ENCODE data around the gene CCDC40.

CCDC40 gene

DNA sequence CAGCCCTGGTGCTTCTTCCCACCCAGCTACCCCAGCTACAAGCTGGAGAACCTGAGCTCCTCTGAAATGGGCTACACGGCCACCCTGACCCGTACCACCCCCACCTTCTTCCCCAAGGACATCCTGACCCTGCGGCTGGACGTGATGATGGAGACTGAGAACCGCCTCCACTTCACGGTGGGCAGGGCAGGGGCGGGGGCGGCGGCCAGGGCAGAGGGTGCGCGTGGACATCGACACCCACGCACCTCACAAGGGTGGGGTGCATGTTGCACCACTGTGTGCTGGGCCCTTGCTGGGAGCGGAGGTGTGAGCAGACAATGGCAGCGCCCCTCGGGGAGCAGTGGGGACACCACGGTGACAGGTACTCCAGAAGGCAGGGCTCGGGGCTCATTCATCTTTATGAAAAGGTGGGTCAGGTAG lies 68.5 kb downstream of the CCDC40 start:
- TF ChIP-seq, protein P1, sequence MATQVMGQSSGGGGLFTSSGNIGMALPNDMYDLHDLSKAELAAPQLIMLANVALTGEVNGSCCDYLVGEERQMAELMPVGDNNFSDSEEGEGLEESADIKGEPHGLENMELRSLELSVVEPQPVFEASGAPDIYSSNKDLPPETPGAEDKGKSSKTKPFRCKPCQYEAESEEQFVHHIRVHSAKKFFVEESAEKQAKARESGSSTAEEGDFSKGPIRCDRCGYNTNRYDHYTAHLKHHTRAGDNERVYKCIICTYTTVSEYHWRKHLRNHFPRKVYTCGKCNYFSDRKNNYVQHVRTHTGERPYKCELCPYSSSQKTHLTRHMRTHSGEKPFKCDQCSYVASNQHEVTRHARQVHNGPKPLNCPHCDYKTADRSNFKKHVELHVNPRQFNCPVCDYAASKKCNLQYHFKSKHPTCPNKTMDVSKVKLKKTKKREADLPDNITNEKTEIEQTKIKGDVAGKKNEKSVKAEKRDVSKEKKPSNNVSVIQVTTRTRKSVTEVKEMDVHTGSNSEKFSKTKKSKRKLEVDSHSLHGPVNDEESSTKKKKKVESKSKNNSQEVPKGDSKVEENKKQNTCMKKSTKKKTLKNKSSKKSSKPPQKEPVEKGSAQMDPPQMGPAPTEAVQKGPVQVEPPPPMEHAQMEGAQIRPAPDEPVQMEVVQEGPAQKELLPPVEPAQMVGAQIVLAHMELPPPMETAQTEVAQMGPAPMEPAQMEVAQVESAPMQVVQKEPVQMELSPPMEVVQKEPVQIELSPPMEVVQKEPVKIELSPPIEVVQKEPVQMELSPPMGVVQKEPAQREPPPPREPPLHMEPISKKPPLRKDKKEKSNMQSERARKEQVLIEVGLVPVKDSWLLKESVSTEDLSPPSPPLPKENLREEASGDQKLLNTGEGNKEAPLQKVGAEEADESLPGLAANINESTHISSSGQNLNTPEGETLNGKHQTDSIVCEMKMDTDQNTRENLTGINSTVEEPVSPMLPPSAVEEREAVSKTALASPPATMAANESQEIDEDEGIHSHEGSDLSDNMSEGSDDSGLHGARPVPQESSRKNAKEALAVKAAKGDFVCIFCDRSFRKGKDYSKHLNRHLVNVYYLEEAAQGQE (IDR thresholded peaks at IDR 0.05; ENCODE audit: low read depth): no peak
- TF ChIP-seq ZBTB7A (IDR thresholded peaks at IDR 0.05; ENCODE audit: low read depth) (no peak), CREB1 (IDR thresholded peaks at IDR 0.05; ENCODE audit: low read depth) (no peak), FOXM1 (IDR thresholded peaks at IDR 0.05; ENCODE audit: borderline replicate concordance, low read depth) (no peak), EGR1 (IDR thresholded peaks at IDR 0.05) (no peak), USF1 (IDR thresholded peaks at IDR 0.05) (no peak), TEAD4 (IDR thresholded peaks at IDR 0.05) (no peak), TCF12 (IDR thresholded peaks at IDR 0.05; ENCODE audit: low read depth) (no peak), TAF1 (IDR thresholded peaks at IDR 0.05; ENCODE audit: low read depth) (no peak), NFIC (IDR thresholded peaks at IDR 0.05) (no peak), CEBPB (IDR thresholded peaks at IDR 0.05) (no peak), YY1 (IDR thresholded peaks at IDR 0.05; ENCODE audit: low read depth) (no peak), EP300 (IDR thresholded peaks at IDR 0.05; ENCODE audit: borderline replicate concordance) (no peak), RAD21 (IDR thresholded peaks at IDR 0.05; ENCODE audit: low read depth) (no peak)
- TF ChIP-seq, protein P2, sequence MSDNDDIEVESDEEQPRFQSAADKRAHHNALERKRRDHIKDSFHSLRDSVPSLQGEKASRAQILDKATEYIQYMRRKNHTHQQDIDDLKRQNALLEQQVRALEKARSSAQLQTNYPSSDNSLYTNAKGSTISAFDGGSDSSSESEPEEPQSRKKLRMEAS (IDR thresholded peaks at IDR 0.05): no peak

- TF ChIP-seq, protein P2 (IDR thresholded peaks at IDR 0.05): no peak
- peak; percentile 49 for TF ChIP-seq NFIC (IDR thresholded peaks at IDR 0.05)
Observed at GRCh38 chr17:80105762-80106161, 69.3 kb downstream of the CCDC40 start.

- TF ChIP-seq YY1 (IDR thresholded peaks at IDR 0.05; ENCODE audit: low read depth) (no peak), RAD21 (IDR thresholded peaks at IDR 0.05; ENCODE audit: low read depth) (no peak), EGR1 (IDR thresholded peaks at IDR 0.05) (no peak), TEAD4 (IDR thresholded peaks at IDR 0.05) (no peak), ZBTB7A (IDR thresholded peaks at IDR 0.05; ENCODE audit: low read depth) (no peak), NFIC (IDR thresholded peaks at IDR 0.05) (no peak), TCF12 (IDR thresholded peaks at IDR 0.05; ENCODE audit: low read depth) (no peak), CEBPB (IDR thresholded peaks at IDR 0.05) (no peak), TAF1 (IDR thresholded peaks at IDR 0.05; ENCODE audit: low read depth) (no peak)
Observed at GRCh38 chr17:80106176-80106575, 69.7 kb downstream of the CCDC40 start.

- TF ChIP-seq TEAD4 (IDR thresholded peaks at IDR 0.05) (no peak), CREB1 (IDR thresholded peaks at IDR 0.05; ENCODE audit: low read depth) (no peak), EGR1 (IDR thresholded peaks at IDR 0.05) (no peak), EP300 (IDR thresholded peaks at IDR 0.05; ENCODE audit: borderline replicate concordance) (no peak), USF1 (IDR thresholded peaks at IDR 0.05) (no peak), TCF12 (IDR thresholded peaks at IDR 0.05; ENCODE audit: low read depth) (no peak), ZBTB7A (IDR thresholded peaks at IDR 0.05; ENCODE audit: low read depth) (no peak), YY1 (IDR thresholded peaks at IDR 0.05; ENCODE audit: low read depth) (no peak), NFIC (IDR thresholded peaks at IDR 0.05) (no peak), CEBPB (IDR thresholded peaks at IDR 0.05) (no peak), RAD21 (IDR thresholded peaks at IDR 0.05; ENCODE audit: low read depth) (no peak), TAF1 (IDR thresholded peaks at IDR 0.05; ENCODE audit: low read depth) (no peak)
- TF ChIP-seq, protein P1 (IDR thresholded peaks at IDR 0.05; ENCODE audit: low read depth): no peak
- TF ChIP-seq, protein P2 (IDR thresholded peaks at IDR 0.05): no peak
Observed at GRCh38 chr17:80106751-80107150, 70.3 kb downstream of the CCDC40 start.

- TF ChIP-seq TEAD4 (IDR thresholded peaks at IDR 0.05): no peak
- no peak for TF ChIP-seq NFIC (IDR thresholded peaks at IDR 0.05)
- no peak for TF ChIP-seq TCF12 (IDR thresholded peaks at IDR 0.05; ENCODE audit: low read depth)
- TF ChIP-seq, protein P1 (IDR thresholded peaks at IDR 0.05; ENCODE audit: low read depth): no peak
- TF ChIP-seq CEBPB (IDR thresholded peaks at IDR 0.05): no peak
- no peak for TF ChIP-seq USF1 (IDR thresholded peaks at IDR 0.05)
- TF ChIP-seq CREB1 (IDR thresholded peaks at IDR 0.05; ENCODE audit: low read depth): no peak
Observed at GRCh38 chr17:80107231-80108021, 71.0 kb downstream of the CCDC40 start.

Measured in Ishikawa (cell line).